Measurements from ENCODE around the gene HNRNPUL1. TPM values are rescaled to one million over a fixed set of nuclear protein-coding genes. Genes with fewer than 3 reads are reported as not detected.

Gene HNRNPUL1
- total RNA-seq, 1 donor from 2014 or later, result 116 TPM

DNA sequence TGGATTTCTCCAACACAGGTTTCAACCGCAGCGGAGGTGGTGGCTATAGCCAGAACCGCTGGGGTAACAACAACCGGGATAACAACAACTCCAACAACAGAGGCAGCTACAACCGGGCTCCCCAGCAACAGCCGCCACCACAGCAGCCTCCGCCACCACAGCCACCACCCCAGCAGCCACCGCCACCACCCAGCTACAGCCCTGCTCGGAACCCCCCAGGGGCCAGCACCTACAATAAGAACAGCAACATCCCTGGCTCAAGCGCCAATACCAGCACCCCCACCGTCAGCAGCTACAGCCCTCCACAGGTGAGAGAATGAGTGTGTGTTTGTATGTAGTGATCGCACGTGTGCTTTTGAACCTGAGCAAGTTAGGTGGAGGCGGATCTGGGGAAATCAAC lies 39.8 kb downstream of the HNRNPUL1 start:
- Histone ChIP-seq H3K27me3 (no peaks in the 10 kb centered on the region), H3K4me3 (no peak overlapping the region), H3K4me1 (peaks cover 28% of the 10 kb centered on the region), H3K9me3 (no peaks in the 10 kb centered on the region), H3K27ac (no peak overlapping the region), H3K36me3 (peaks cover 0 to 60% of the 10 kb centered on the region in 2 donors)
- no peak for DNase-seq (ENCODE audit: extremely low spot score in 2 of 2)
- TF ChIP-seq POLR2AphosphoS5 (IDR thresholded peaks at IDR 0.05; ENCODE audit: insufficient read depth in 1 of 2, low read depth in 1 of 2) (no peak), POLR2A (IDR thresholded peaks at IDR 0.05) (no peak)
- TF ChIP-seq, protein P1, sequence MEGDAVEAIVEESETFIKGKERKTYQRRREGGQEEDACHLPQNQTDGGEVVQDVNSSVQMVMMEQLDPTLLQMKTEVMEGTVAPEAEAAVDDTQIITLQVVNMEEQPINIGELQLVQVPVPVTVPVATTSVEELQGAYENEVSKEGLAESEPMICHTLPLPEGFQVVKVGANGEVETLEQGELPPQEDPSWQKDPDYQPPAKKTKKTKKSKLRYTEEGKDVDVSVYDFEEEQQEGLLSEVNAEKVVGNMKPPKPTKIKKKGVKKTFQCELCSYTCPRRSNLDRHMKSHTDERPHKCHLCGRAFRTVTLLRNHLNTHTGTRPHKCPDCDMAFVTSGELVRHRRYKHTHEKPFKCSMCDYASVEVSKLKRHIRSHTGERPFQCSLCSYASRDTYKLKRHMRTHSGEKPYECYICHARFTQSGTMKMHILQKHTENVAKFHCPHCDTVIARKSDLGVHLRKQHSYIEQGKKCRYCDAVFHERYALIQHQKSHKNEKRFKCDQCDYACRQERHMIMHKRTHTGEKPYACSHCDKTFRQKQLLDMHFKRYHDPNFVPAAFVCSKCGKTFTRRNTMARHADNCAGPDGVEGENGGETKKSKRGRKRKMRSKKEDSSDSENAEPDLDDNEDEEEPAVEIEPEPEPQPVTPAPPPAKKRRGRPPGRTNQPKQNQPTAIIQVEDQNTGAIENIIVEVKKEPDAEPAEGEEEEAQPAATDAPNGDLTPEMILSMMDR (IDR thresholded peaks at IDR 0.05), result no peak
- intact Hi-C loops (cut with DNase I), result loop anchor here (10.0 kb wide), 1 partner anchor 99 kb away; no protein-coding TSS in a partner anchor

DNA sequence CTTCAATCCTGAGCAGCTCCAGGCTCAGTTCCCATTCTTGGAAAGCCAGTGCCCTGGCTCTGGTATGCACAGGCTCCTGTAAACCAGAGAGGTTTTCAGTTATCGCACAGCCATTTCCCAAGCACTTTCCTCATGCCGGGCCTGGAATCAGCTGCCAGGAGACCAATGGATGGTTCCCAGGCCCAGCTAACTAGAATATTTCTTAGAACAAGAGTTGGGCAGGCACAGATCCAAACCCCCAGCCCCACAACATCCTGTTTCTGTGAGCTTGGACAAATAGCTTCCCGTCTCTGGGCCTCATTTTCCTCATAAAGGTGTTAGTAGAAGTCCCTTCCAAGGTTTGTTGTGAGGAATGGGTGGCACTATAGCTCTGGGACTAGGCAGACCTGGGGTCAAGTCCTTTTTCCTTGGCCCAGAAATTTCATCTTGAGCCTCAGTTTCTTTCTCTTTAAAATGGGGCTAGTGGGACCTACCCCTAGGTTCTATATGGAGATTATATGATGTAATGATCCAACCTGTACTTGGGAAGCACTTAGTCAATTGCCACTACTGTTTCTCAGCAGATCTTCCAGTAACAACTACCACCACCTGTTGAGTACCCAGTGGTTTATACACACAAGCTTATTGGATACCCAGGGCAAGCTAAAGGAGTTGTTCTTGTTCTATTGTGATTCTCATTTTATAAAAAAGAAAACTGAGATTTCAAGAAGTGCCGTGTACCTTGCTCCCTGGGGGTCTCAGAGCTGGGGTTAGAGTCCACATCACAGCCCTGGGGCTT lies 40.7 kb downstream of the HNRNPUL1 start:
- Histone ChIP-seq H3K9me3 (no peaks in the 10 kb centered on the region), H3K4me1 (peaks cover 24% of the 10 kb centered on the region), H3K27me3 (no peaks in the 10 kb centered on the region), H3K36me3 (peaks cover 0 to 60% of the 10 kb centered on the region in 2 donors), H3K4me3 (no peak overlapping the region), H3K27ac (peak overlapping the region; percentile 1)
- DNase-seq (ENCODE audit: extremely low spot score in 2 of 2), result no peak
- intact Hi-C loops (cut with DNase I), result loop anchor here (5.0 to 10.0 kb wide), 2 partner anchors 38 to 100 kb away; no protein-coding TSS in a partner anchor
- TF ChIP-seq, protein P1 (IDR thresholded peaks at IDR 0.05), result no peak
- TF ChIP-seq POLR2A (IDR thresholded peaks at IDR 0.05), result no peak
- no peak for TF ChIP-seq POLR2AphosphoS5 (IDR thresholded peaks at IDR 0.05; ENCODE audit: insufficient read depth in 1 of 2, low read depth in 1 of 2)

DNA sequence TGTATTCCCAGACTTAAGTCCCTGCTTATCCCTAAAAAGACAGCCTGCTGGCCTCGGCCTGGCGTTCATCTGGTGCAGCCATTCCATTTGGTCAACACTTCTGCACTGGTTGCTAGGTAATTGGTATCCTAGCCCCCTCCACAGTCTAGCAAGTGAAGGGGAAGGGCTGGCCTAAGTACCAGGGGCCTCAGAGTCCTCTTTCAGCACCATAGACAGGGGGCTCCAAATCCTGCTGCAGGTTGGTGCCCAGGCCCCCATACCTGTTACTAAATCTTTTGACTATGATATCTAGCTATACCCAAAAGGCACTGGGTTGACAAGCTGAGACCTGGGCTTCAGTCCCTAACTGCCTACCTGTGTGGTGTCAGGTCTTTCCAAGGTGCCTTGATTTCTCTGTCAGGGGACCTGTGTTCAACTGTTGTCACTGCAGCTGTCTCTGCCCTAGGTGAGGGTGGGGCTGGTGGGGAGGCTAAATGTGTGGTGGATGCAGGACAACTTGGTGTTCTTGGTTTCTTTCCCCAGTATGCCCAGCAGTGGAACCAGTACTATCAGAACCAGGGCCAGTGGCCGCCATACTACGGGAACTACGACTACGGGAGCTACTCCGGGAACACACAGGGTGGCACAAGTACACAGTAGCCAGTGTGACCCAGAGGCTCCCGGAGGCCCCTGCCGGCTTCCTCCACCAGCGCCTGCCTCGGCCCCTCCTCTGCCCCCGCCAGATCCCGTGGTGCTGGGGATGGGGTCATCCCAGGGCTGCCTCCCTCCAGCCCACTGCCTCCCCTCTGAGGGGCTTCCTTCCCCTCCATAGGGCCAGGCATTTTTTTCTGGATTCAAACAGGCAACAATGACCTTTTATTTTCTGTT lies 42.0 kb downstream of the HNRNPUL1 start:
- no peaks in the 10 kb centered on the region for H3K9me3 ChIP-seq
- peaks cover 0 to 59% of the 10 kb centered on the region in 2 donors for H3K36me3 ChIP-seq
- TF ChIP-seq POLR2AphosphoS5 (IDR thresholded peaks at IDR 0.05; ENCODE audit: insufficient read depth in 1 of 2, low read depth in 1 of 2) (no peak), POLR2A (IDR thresholded peaks at IDR 0.05) (no peak)
- TF ChIP-seq, protein P1 (IDR thresholded peaks at IDR 0.05), result no peak
- no peak for DNase-seq (ENCODE audit: extremely low spot score in 2 of 2)
- intact Hi-C loops (cut with DNase I), result loop anchor here (5.0 to 10.0 kb wide), 2 partner anchors 39 to 101 kb away; no protein-coding TSS in a partner anchor
- peaks cover 23% of the 10 kb centered on the region for H3K4me1 ChIP-seq
- peak overlapping the region; percentile 42 for H3K27ac ChIP-seq
- no peak overlapping the region for H3K4me3 ChIP-seq
- H3K27me3 ChIP-seq, result no peaks in the 10 kb centered on the region

DNA sequence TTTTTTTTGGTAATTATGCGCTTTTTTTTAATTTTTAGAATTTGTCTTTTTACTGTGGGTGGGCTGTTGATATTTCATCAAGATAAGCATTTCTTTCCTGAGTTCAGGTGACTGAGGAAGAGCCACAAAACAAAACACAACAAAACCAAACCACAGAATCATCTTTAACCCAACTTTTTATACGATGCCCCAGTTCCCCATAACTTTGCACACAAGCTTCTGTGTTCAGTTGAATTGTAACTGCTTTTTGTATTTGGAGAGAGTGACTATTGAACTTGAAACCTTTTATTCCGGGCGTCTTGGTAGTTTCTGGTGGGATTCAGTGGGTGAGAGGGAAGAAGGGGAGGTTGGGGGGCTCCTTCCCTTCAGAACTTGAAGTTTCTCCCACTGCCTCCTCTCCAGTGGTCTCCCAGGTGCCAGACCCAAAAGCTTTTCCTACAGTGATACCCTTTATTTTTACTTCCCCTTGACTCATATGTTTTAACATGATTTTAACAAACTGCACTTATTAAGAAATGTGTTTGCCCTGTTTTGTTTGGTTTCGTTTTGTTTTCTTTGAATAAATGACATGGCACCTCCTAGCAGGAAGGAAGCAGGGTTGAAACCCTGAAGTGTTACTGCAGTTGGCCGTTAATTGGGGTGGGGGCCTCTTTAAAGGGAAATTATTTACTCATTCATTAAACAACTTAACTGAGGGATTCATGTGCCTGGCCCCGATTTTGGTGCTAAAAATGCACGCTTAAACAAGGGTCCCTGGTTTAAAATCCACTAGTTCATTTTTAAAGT lies 43.1 kb downstream of the HNRNPUL1 start:
- H3K4me3 ChIP-seq, result no peak overlapping the region
- no peaks in the 10 kb centered on the region for H3K9me3 ChIP-seq
- H3K27me3 ChIP-seq, result no peaks in the 10 kb centered on the region
- TF ChIP-seq POLR2A (IDR thresholded peaks at IDR 0.05) (no peak), POLR2AphosphoS5 (IDR thresholded peaks at IDR 0.05; ENCODE audit: insufficient read depth in 1 of 2, low read depth in 1 of 2) (no peak)
- TF ChIP-seq, protein P1 (IDR thresholded peaks at IDR 0.05), result no peak
- peaks cover 0 to 51% of the 10 kb centered on the region in 2 donors for H3K36me3 ChIP-seq
- H3K27ac ChIP-seq, result peak overlapping the region; percentile 94
- peaks cover 34% of the 10 kb centered on the region for H3K4me1 ChIP-seq
- intact Hi-C loops (cut with DNase I), result loop anchor here (5.0 to 10.0 kb wide), 2 partner anchors 40 to 102 kb away; no protein-coding TSS in a partner anchor
- DNase-seq (ENCODE audit: extremely low spot score in 2 of 2), result no peak

Measured in vagina (tissue), 2 donors.